WERI-Rb-1 (cell line): Measurements from ENCODE around the gene CLEC17A.

ENCODE experiments used
- DNase-seq: peaks from one replicate; pipeline ENCODE4 v3.0.0-alpha.2; 2020
- H3K27ac ChIP-seq: fragments of 250-450 bp; sonication (Bioruptor Pico); 2 replicates; pipeline ENCODE4 v1.5.1; 2020; ENCODE audit warnings: mild to moderate bottlenecking, moderate library complexity
- H3K27me3 ChIP-seq: fragments of 250-450 bp; sonication (Bioruptor Pico); 2 replicates; pipeline ENCODE4 v1.5.1; 2021; ENCODE audit warnings: mild to moderate bottlenecking, low read depth, moderate library complexity; ENCODE audit not compliant: insufficient read depth, severe bottlenecking
- H3K36me3 ChIP-seq: fragments of 250-450 bp; sonication (Bioruptor Pico); 2 replicates; pipeline ENCODE4 v1.5.1; 2020; ENCODE audit warnings: mild to moderate bottlenecking, moderate library complexity
- H3K4me3 ChIP-seq: 2 replicates; pipeline ENCODE4 v1.5.1; 2011; ENCODE audit warnings: low read depth, mild to moderate bottlenecking, control low read depth, low read length
- H3K9me3 ChIP-seq: fragments of 250-450 bp; sonication (Bioruptor Pico); 2 replicates; pipeline ENCODE4 v1.5.1; 2021; ENCODE audit warnings: mild to moderate bottlenecking, moderate library complexity; ENCODE audit not compliant: severe bottlenecking
- TF ChIP-seq, protein P1 (sequence below): IDR thresholded peaks from 2 replicates; pipeline ENCODE4 v1.5.1; 2011; ENCODE audit warnings: low read depth, mild to moderate bottlenecking, control low read depth, inconsistent platforms, low read length

The CLEC17A gene

DNA sequence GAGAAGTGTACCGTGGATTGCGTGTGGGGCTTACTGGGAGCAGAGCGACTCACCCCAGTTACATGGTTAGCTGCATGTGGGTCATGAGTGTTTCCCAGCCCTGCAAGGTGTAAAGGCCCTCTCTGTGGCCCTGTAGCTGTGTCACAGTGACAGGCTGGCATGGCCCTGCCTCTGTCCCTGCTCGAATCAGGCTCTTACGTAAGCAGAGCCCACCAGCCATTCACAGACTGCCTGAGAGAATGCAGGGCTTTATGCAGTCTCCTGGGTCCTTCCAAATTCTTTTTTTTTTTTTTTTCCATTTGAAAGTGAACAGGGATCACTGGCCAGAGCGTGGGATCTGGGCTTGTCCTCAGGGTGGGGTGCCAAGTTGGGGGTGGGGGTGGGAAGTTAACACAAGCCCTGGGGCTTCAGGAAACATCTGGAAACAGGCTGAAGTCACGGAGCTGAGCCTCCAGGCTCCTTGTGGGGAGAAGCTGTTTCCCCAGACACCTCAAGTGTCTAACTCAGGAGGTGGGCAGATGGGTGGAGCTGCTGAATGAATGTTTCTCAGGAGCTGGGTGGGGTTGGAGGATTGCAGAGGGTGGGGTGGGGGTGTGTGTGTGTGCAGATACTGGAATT lies 40.1 kb upstream of the CLEC17A start:
- no peaks in the 10 kb centered on the region for H3K27me3 ChIP-seq
- H3K36me3 ChIP-seq = peaks cover 16% of the 10 kb centered on the region
- DNase-seq = no peak
- no peaks in the 10 kb centered on the region for H3K9me3 ChIP-seq
- TF ChIP-seq, protein P1, sequence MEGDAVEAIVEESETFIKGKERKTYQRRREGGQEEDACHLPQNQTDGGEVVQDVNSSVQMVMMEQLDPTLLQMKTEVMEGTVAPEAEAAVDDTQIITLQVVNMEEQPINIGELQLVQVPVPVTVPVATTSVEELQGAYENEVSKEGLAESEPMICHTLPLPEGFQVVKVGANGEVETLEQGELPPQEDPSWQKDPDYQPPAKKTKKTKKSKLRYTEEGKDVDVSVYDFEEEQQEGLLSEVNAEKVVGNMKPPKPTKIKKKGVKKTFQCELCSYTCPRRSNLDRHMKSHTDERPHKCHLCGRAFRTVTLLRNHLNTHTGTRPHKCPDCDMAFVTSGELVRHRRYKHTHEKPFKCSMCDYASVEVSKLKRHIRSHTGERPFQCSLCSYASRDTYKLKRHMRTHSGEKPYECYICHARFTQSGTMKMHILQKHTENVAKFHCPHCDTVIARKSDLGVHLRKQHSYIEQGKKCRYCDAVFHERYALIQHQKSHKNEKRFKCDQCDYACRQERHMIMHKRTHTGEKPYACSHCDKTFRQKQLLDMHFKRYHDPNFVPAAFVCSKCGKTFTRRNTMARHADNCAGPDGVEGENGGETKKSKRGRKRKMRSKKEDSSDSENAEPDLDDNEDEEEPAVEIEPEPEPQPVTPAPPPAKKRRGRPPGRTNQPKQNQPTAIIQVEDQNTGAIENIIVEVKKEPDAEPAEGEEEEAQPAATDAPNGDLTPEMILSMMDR = no peak
- H3K27ac ChIP-seq = no peak overlapping the region
- H3K4me3 ChIP-seq = no peak overlapping the region

DNA sequence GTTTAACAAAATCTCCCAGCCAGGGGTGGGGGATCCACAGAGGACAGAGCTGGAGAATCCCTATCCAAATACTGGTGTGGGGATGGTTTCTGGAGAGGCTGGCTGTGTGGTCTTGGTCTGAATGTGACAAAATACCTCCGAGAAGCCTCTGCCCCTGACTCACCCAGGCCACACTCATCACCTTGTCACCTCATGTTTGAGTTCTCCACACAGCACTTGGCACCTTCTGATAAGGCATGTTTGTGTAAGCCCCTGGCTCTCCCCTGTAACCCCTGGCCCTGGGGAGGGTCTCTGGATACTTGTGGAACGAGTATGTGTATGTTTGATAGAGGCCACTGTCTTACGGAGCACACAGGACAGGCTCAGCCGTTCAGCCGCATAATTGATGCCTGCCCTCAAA lies 38.8 kb upstream of the CLEC17A start:
- no peaks in the 10 kb centered on the region for H3K27me3 ChIP-seq
- TF ChIP-seq, protein P1 = no peak
- no peak for DNase-seq
- no peak overlapping the region for H3K27ac ChIP-seq
- H3K9me3 ChIP-seq = no peaks in the 10 kb centered on the region
- H3K4me3 ChIP-seq = no peak overlapping the region
- H3K36me3 ChIP-seq = peaks cover 19% of the 10 kb centered on the region

DNA sequence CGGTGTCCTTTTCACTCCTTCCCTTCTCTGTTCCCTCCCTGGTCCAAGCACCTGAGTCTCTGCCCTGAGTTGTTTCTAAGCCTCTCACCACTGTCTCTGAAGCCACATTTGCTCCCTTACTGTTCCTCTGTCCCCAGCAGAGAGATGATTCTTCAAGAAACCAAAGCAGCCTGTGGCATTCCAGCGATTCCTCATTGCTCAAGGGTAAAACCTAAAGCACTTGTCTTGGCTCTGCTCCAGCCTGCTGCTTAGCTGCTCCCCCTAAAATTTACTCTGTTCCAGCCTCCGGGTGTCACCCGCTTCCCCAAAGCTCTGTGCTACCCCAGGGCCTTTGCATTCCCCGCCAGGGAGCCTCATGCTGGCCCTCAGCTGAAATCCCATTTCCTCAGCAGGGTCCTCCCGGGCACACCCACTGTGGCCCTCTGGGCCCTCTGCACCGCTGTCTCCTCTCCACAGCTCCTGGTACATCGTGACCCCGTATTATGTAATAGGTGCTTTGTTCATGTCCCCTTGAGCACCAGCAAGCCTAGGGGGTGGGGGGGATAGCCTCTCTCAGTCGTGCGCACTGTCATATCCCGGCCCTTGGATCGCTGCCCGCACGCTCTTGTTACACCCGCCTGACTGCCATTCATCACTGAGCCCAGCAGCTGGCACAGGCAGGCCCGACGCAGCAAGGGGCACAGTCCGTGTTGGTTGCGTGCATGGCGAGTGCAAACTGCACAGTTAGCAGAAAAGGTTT lies 37.7 kb upstream of the CLEC17A start:
- TF ChIP-seq, protein P1 = no peak
- peaks cover 20% of the 10 kb centered on the region for H3K36me3 ChIP-seq
- no peaks in the 10 kb centered on the region for H3K9me3 ChIP-seq
- no peaks in the 10 kb centered on the region for H3K27me3 ChIP-seq
- H3K27ac ChIP-seq = no peak overlapping the region
- H3K4me3 ChIP-seq = no peak overlapping the region
- no peak for DNase-seq

DNA sequence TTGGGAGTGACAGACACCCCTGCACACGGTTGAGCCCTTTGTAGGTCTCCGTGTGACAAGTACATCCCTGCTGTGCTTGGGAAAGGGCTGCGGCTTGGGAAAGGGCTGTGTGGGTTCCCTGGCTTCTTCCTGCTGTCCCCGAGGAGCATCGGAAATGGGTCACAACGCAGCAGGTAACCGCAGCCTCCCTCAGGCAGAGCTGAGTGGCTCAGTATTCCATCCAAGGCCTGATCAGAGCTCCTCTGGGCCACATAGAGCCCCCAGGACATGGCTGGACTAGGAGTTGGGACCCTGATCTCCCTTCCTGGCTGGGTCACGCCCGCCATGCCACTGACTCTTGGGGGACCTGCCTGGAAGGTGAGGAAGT lies 37.2 kb upstream of the CLEC17A start:
- TF ChIP-seq, protein P1 = no peak
- no peak for DNase-seq
- Histone ChIP-seq H3K9me3 (no peaks in the 10 kb centered on the region), H3K27me3 (no peaks in the 10 kb centered on the region), H3K36me3 (peaks cover 23% of the 10 kb centered on the region), H3K4me3 (no peak overlapping the region), H3K27ac (no peak overlapping the region)

GRCh38 chr19:14550201-14550754 lies 32.6 kb upstream of the CLEC17A start:
- no peak overlapping the region for H3K27ac ChIP-seq
- TF ChIP-seq, protein P1 = no peak
- no peaks in the 10 kb centered on the region for H3K27me3 ChIP-seq
- H3K4me3 ChIP-seq = no peak overlapping the region
- H3K9me3 ChIP-seq = no peaks in the 10 kb centered on the region
- peaks cover 20% of the 10 kb centered on the region for H3K36me3 ChIP-seq
- DNase-seq = no peak
